SH-SY5Y (cell line): ENCODE data around the gene VSIR.

Source experiments
- GATA2 ChIP-seq: IDR thresholded peaks from 2 replicates; pipeline ENCODE4 v1.6.1; 2011; ENCODE audit warnings: mild to moderate bottlenecking, low read depth, low read length
- GATA3 ChIP-seq: IDR thresholded peaks from 2 replicates; pipeline ENCODE4 v1.6.1; 2011; ENCODE audit warnings: low read depth, mild to moderate bottlenecking, low read length, moderate library complexity

DNA sequence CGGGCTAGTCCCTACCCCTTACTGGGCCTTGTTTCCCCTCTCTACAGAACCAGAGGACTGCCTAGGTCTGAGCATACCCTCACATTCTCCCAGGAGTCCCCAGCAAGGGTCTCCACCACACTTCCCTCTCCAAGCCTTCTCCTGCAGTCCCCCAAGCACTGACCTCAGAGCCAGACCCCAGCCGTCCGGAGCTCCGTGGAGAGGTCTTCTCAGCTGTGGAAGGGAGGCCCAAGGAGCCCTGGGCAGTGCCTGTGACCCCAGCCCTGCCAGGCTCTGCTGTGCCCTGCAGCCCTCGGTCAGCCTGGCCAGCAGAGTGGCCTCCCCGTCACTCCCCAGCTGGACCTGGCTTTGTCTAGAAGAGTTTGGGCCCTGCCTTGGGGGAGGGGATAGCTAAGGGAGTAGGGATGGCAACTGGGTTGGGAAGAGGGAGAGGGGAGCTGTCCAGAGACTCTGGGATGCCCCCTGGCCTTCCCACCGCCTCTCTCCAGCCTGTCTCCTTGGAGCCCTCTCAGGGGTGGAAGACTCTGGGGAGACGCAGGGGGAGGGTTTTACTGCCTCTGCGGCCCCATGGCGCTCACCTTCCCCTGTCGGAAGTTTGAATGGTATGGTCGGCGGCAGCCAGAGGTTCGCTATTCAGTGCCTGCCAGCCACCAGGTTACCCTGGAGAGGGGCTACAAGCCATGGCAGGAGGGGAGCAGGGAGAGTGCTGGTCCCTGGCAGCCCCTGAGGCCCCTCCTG, 53.7 kb downstream of the VSIR start, which contains the start of gene C10orf105:
- TF ChIP-seq GATA2 (no peak), GATA3 (no peak)
